SKM-1 (cell line): ENCODE results near the gene NMNAT2.

ENCODE experiments used
- DNase-seq: peaks from one replicate; lab custom pipeline; 2025; ENCODE audit not compliant: unreplicated experiment; lab: John Stamatoyannopoulos, UW

The NMNAT2 gene

GRCh38 chr1:183240526-183240825, 177.7 kb downstream of the NMNAT2 start:
- no peak for DNase-seq

GRCh38 chr1:183239793-183240525, 178.2 kb downstream of the NMNAT2 start:
- no peak for DNase-seq

- DNase-seq = no peak
Observed at GRCh38 chr1:183239220-183239742, 178.9 kb downstream of the NMNAT2 start.

GRCh38 chr1:183238071-183238470, 180.1 kb downstream of the NMNAT2 start:
- DNase-seq = no peak

GRCh38 chr1:183237046-183237445, 181.1 kb downstream of the NMNAT2 start:
- DNase-seq = no peak

GRCh38 chr1:183236158-183236725, 181.9 kb downstream of the NMNAT2 start:
- DNase-seq = no peak

GRCh38 chr1:183235503-183235902, 182.7 kb downstream of the NMNAT2 start:
- DNase-seq = no peak

GRCh38 chr1:183234660-183235476, 183.3 kb downstream of the NMNAT2 start:
- no peak for DNase-seq

GRCh38 chr1:183233113-183233512, 185.1 kb downstream of the NMNAT2 start:
- DNase-seq = no peak

GRCh38 chr1:183231545-183231944, 186.6 kb downstream of the NMNAT2 start:
- DNase-seq = no peak

GRCh38 chr1:183230413-183230812, 187.8 kb downstream of the NMNAT2 start:
- no peak for DNase-seq

- no peak for DNase-seq
Observed at GRCh38 chr1:183228347-183229220, 189.6 kb downstream of the NMNAT2 start.

- DNase-seq = peak; percentile 52
Observed at GRCh38 chr1:183227422-183228346, 190.5 kb downstream of the NMNAT2 start.

GRCh38 chr1:183226963-183227362, 191.2 kb downstream of the NMNAT2 start:
- no peak for DNase-seq

- no peak for DNase-seq
Observed at GRCh38 chr1:183226361-183226760, 191.8 kb downstream of the NMNAT2 start.

- DNase-seq = no peak
Observed at GRCh38 chr1:183223467-183223866, 194.7 kb downstream of the NMNAT2 start.

- no peak for DNase-seq
Observed at GRCh38 chr1:183222909-183223308, 195.3 kb downstream of the NMNAT2 start.

- no peak for DNase-seq
Observed at GRCh38 chr1:183219616-183220009, 198.6 kb downstream of the NMNAT2 start.

- DNase-seq = no peak
Observed at GRCh38 chr1:183218971-183219615, 199.1 kb downstream of the NMNAT2 start.
